ENCODE results near the gene MAML3. TPM values are rescaled to one million over a fixed set of nuclear protein-coding genes. Genes with fewer than 3 reads are reported as not detected.

The MAML3 gene
- polyA plus RNA-seq (2013, experiment 1 of 2; ENCODE audit: insufficient read length), result 2.2 TPM
- polyA plus RNA-seq (2013, experiment 2 of 2; ENCODE audit: insufficient read length), result 2.3 TPM

- peak; percentile 99 for DNase-seq
Measured at GRCh38 chr4:140153718-140154571, at the start of gene MAML3. Gene MAML3 (minus strand): TSS chr4:140154184. CDS start chr4:140153327, 857 bp downstream.

GRCh38 chr4:140198942-140199341 is 45.0 kb upstream of the MAML3 start:
- no peak for DNase-seq

- DNase-seq, result no peak
Measured at GRCh38 chr4:140195806-140196205, 41.8 kb upstream of the MAML3 start.

GRCh38 chr4:140189805-140190204 is 35.8 kb upstream of the MAML3 start:
- no peak for DNase-seq

GRCh38 chr4:140188975-140189374 is 35.0 kb upstream of the MAML3 start:
- peak; percentile 71 for DNase-seq

- DNase-seq, result peak; percentile 11
Measured at GRCh38 chr4:140187316-140187695, 33.3 kb upstream of the MAML3 start.

GRCh38 chr4:140186651-140187315 is 32.8 kb upstream of the MAML3 start:
- DNase-seq, result peak; percentile 51

GRCh38 chr4:140186082-140186438 is 32.1 kb upstream of the MAML3 start:
- no peak for DNase-seq

GRCh38 chr4:140185412-140186081 is 31.6 kb upstream of the MAML3 start:
- DNase-seq, result peak; percentile 4

GRCh38 chr4:140183270-140183669 is 29.3 kb upstream of the MAML3 start:
- no peak for DNase-seq

GRCh38 chr4:140180577-140180976 is 26.6 kb upstream of the MAML3 start:
- DNase-seq, result no peak

- peak; percentile 43 for DNase-seq
Measured at GRCh38 chr4:140176735-140177134, 22.8 kb upstream of the MAML3 start.

GRCh38 chr4:140174543-140174942 is 20.6 kb upstream of the MAML3 start:
- no peak for DNase-seq

GRCh38 chr4:140172960-140173359 is 19.0 kb upstream of the MAML3 start:
- no peak for DNase-seq

- DNase-seq, result no peak
Measured at GRCh38 chr4:140170299-140170698, 16.3 kb upstream of the MAML3 start.

GRCh38 chr4:140168936-140169335 is 15.0 kb upstream of the MAML3 start:
- no peak for DNase-seq

- no peak for DNase-seq
Measured at GRCh38 chr4:140168474-140168873, 14.5 kb upstream of the MAML3 start.

GRCh38 chr4:140163029-140163810 is 9.2 kb upstream of the MAML3 start:
- DNase-seq, result peak; percentile 65

- no peak for DNase-seq
Measured at GRCh38 chr4:140162596-140162995, 8.6 kb upstream of the MAML3 start.

- peak; percentile 28 for DNase-seq
Measured at GRCh38 chr4:140158365-140159030, 4.5 kb upstream of the MAML3 start.

- DNase-seq, result no peak
Measured at GRCh38 chr4:140157341-140157740, 3.4 kb upstream of the MAML3 start.
